AG09309 (cell line): ENCODE measurements around the gene GARNL3.

Experiments
- DNase-seq: peaks from one replicate; pipeline ENCODE4 v3.0.0-alpha.2; 2010; ENCODE audit warnings: low read depth
- H3K4me3 ChIP-seq: 2 replicates; pipeline ENCODE4 v1.5.1; 2011; ENCODE audit warnings: mild to moderate bottlenecking, low read depth, low read length, moderate library complexity; ENCODE audit not compliant: control insufficient read depth
- CTCF ChIP-seq: IDR thresholded peaks from 2 replicates; pipeline ENCODE4 v1.5.1; 2011; ENCODE audit warnings: mild to moderate bottlenecking, low read depth, low read length, inconsistent platforms; ENCODE audit not compliant: insufficient read depth, control insufficient read depth; ENCODE audit errors: missing control alignments

Gene GARNL3

GRCh38 chr9:127340721-127341120 is 76.1 kb downstream of the GARNL3 start:
- no peak for TF ChIP-seq CTCF
- DNase-seq: no peak
- H3K4me3 ChIP-seq: no peak overlapping the region

GRCh38 chr9:127341152-127341551 is 76.6 kb downstream of the GARNL3 start:
- no peak for TF ChIP-seq CTCF
- H3K4me3 ChIP-seq: no peak overlapping the region
- DNase-seq: no peak

- no peak for DNase-seq
- no peak overlapping the region for H3K4me3 ChIP-seq
- TF ChIP-seq CTCF: no peak
Measured at GRCh38 chr9:127344368-127345000, 79.9 kb downstream of the GARNL3 start.

GRCh38 chr9:127345566-127345965 is 81.0 kb downstream of the GARNL3 start:
- DNase-seq: no peak
- no peak for TF ChIP-seq CTCF
- H3K4me3 ChIP-seq: no peak overlapping the region

- no peak overlapping the region for H3K4me3 ChIP-seq
- no peak for DNase-seq
- TF ChIP-seq CTCF: peak; percentile 15
Measured at GRCh38 chr9:127346584-127346983, 82.0 kb downstream of the GARNL3 start.

- no peak for TF ChIP-seq CTCF
- DNase-seq: no peak
- H3K4me3 ChIP-seq: no peak overlapping the region
Measured at GRCh38 chr9:127347831-127348776, 83.5 kb downstream of the GARNL3 start.
